A673 (cell line): Measurements from ENCODE around the gene CACNA2D2.

Experiments used
- EZH2 ChIP-seq: fragments of 200-600 bp; sonication (generic); IDR thresholded peaks from 2 replicates; pipeline ENCODE4 v1.6.1; 2017; ENCODE audit warnings: borderline replicate concordance, low read depth, mild to moderate bottlenecking, mixed read lengths, antibody characterized with exemption, low read length; ENCODE audit not compliant: poor library complexity, severe bottlenecking
- TF ChIP-seq, protein P1 (sequence below): fragments of 300-800, 200-600 bp; sonication (generic); conservative IDR thresholded peaks from 2 replicates; pipeline ENCODE4 v1.5.1; 2017; ENCODE audit warnings: low read depth, mild to moderate bottlenecking, antibody characterized with exemption, low read length, moderate library complexity, mixed read lengths

DNA sequence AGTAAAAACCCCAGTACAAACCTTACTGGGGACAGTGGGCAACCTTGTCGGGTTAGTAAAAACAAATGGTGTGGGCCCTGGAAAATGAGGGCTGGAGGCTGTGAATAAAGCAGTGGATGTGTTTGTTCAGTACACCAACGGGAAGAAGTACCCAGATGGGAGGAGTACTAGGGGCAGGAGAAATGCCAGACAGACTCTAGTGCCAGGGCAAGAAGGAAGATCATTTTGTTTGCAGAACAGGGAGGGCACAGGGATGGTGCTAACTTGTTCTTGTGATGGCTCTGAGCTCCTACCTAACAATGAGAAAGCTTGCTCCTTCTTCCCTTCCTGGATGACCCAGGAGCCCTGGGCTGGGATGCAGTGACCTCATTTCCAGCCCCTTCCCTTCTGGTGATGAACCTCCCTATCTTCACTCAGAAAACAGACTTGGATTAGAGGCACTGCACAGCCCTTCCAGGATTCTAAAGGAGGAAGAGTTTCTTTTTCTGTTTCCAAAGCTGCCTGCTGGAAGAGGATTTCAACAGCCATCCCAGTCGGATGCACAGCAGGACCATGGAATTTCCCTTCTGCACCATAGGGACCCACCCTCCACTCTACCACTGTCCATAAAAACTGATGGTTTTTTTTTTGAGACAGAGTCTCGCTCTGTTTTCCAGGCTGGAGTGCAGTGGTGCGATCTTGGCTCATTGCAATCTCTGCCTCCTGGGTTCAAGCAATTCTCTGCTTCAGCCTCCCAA, 168.9 kb downstream of the CACNA2D2 start:
- no peak for TF ChIP-seq EZH2
- TF ChIP-seq, protein P1, sequence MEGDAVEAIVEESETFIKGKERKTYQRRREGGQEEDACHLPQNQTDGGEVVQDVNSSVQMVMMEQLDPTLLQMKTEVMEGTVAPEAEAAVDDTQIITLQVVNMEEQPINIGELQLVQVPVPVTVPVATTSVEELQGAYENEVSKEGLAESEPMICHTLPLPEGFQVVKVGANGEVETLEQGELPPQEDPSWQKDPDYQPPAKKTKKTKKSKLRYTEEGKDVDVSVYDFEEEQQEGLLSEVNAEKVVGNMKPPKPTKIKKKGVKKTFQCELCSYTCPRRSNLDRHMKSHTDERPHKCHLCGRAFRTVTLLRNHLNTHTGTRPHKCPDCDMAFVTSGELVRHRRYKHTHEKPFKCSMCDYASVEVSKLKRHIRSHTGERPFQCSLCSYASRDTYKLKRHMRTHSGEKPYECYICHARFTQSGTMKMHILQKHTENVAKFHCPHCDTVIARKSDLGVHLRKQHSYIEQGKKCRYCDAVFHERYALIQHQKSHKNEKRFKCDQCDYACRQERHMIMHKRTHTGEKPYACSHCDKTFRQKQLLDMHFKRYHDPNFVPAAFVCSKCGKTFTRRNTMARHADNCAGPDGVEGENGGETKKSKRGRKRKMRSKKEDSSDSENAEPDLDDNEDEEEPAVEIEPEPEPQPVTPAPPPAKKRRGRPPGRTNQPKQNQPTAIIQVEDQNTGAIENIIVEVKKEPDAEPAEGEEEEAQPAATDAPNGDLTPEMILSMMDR = no peak
